ENCODE data around the gene C1orf198.

- TF ChIP-seq CTCF (IDR thresholded peaks at IDR 0.05), result no peak
- no peak for TF ChIP-seq POLR2A (IDR thresholded peaks at IDR 0.05)
Measured at GRCh38 chr1:230898748-230899147, 30.4 kb upstream of the C1orf198 start.
